Measurements from ENCODE around the gene CACNB3.
A peak's percentile ranks its signal among the peaks of the same experiment; 100 is the strongest.
"Not testable (repeated sequence)": the region's sequence is repeated elsewhere in the genome, so short reads cannot be mapped to it uniquely, and the experiment has no call there.

Gene CACNB3

GRCh38 chr12:48857278-48857994 lies 39.1 kb downstream of the CACNB3 start:
- H2BK120ac ChIP-seq (ENCODE audit: low read depth, low read length), result no peak overlapping the region
- H3K4me2 ChIP-seq (ENCODE audit: low read length), result no peak overlapping the region
- no peak overlapping the region for H4K8ac ChIP-seq (ENCODE audit: low read depth, low read length)
- no peak overlapping the region for H3K23ac ChIP-seq (ENCODE audit: low read length)
- no peak overlapping the region for H4K5ac ChIP-seq (ENCODE audit: low read length)
- no peaks in the 10 kb centered on the region for H3K4me1 ChIP-seq (ENCODE audit: control insufficient read depth, low read depth, low read length)
- H3K27ac ChIP-seq (ENCODE audit: low read depth, low read length), result no peak overlapping the region
- no peak overlapping the region for H3K4me3 ChIP-seq (ENCODE audit: low read length)
- no peaks in the 10 kb centered on the region for H3K36me3 ChIP-seq (ENCODE audit: control insufficient read depth, insufficient read depth, low read length)
- H2BK15ac ChIP-seq (replicated peaks; ENCODE audit: low read depth), result no peak overlapping the region
- no peaks in the 10 kb centered on the region for H3K27me3 ChIP-seq (ENCODE audit: insufficient read depth, low read length, poor library complexity)
- WGBS (ENCODE audit: extremely low coverage, insufficient coverage, low lambda C conversion rate), result no CpG with 5 or more reads among the region's 13 CpGs
- H3K18ac ChIP-seq (ENCODE audit: low read length), result no peak overlapping the region
- no peak overlapping the region for H3K4ac ChIP-seq (ENCODE audit: low read depth, low read length)
- H2BK5ac ChIP-seq (ENCODE audit: low read length), result no peak overlapping the region
- H2AK5ac ChIP-seq (ENCODE audit: low read length), result no peak overlapping the region
- peak overlapping the region; percentile 15 for H3K56ac ChIP-seq (ENCODE audit: low read length)
- no peak overlapping the region for H3K9ac ChIP-seq (ENCODE audit: low read length)
- H3K79me2 ChIP-seq (ENCODE audit: control insufficient read depth, insufficient read depth, low read length), result no peaks in the 10 kb centered on the region
- peak; percentile 22 for DNase-seq
- H3K79me1 ChIP-seq (ENCODE audit: low read length), result no peaks in the 10 kb centered on the region

- no CpG with 5 or more reads among the region's 8 CpGs for WGBS (ENCODE audit: extremely low coverage, insufficient coverage, low lambda C conversion rate)
- H3K27ac ChIP-seq (ENCODE audit: low read depth, low read length), result no peak overlapping the region
Observed at GRCh38 chr12:48858043-48858442, 39.7 kb downstream of the CACNB3 start.

GRCh38 chr12:48859607-48860006 lies 41.3 kb downstream of the CACNB3 start:
- no peak overlapping the region for H3K9ac ChIP-seq (ENCODE audit: low read length)
- H3K36me3 ChIP-seq (ENCODE audit: control insufficient read depth, insufficient read depth, low read length), result no peaks in the 10 kb centered on the region
- H3K4me3 ChIP-seq (ENCODE audit: low read length), result no peak overlapping the region
- no peak overlapping the region for H2BK120ac ChIP-seq (ENCODE audit: low read depth, low read length)
- no peaks in the 10 kb centered on the region for H3K27me3 ChIP-seq (ENCODE audit: insufficient read depth, low read length, poor library complexity)
- H3K18ac ChIP-seq (ENCODE audit: low read length), result no peak overlapping the region
- H4K5ac ChIP-seq (ENCODE audit: low read length), result no peak overlapping the region
- H3K4ac ChIP-seq (ENCODE audit: low read depth, low read length), result no peak overlapping the region
- H3K79me2 ChIP-seq (ENCODE audit: control insufficient read depth, insufficient read depth, low read length), result no peaks in the 10 kb centered on the region
- H2BK5ac ChIP-seq (ENCODE audit: low read length), result no peak overlapping the region
- no peak overlapping the region for H3K23ac ChIP-seq (ENCODE audit: low read length)
- H2BK15ac ChIP-seq (replicated peaks; ENCODE audit: low read depth), result no peak overlapping the region
- no peak overlapping the region for H4K8ac ChIP-seq (ENCODE audit: low read depth, low read length)
- no CpG with 5 or more reads among the region's 5 CpGs for WGBS (ENCODE audit: extremely low coverage, insufficient coverage, low lambda C conversion rate)
- H3K4me2 ChIP-seq (ENCODE audit: low read length), result no peak overlapping the region
- H3K27ac ChIP-seq (ENCODE audit: low read depth, low read length), result no peak overlapping the region
- no peak overlapping the region for H3K56ac ChIP-seq (ENCODE audit: low read length)
- H3K4me1 ChIP-seq (ENCODE audit: control insufficient read depth, low read depth, low read length), result no peaks in the 10 kb centered on the region
- no peaks in the 10 kb centered on the region for H3K79me1 ChIP-seq (ENCODE audit: low read length)
- no peak overlapping the region for H2AK5ac ChIP-seq (ENCODE audit: low read length)
- DNase-seq, result no peak

More at GRCh38 chr12:48858043-48858442, 39.7 kb downstream of the CACNB3 start:
- Histone ChIP-seq H3K23ac (ENCODE audit: low read length) (no peak overlapping the region), H3K4me1 (ENCODE audit: control insufficient read depth, low read depth, low read length) (no peaks in the 10 kb centered on the region), H4K5ac (ENCODE audit: low read length) (no peak overlapping the region), H3K36me3 (ENCODE audit: control insufficient read depth, insufficient read depth, low read length) (no peaks in the 10 kb centered on the region), H3K9ac (ENCODE audit: low read length) (no peak overlapping the region), H3K27me3 (ENCODE audit: insufficient read depth, low read length, poor library complexity) (no peaks in the 10 kb centered on the region), H4K8ac (ENCODE audit: low read depth, low read length) (no peak overlapping the region), H3K4me2 (ENCODE audit: low read length) (no peak overlapping the region), H3K4me3 (ENCODE audit: low read length) (no peak overlapping the region), H3K4ac (ENCODE audit: low read depth, low read length) (no peak overlapping the region), H3K79me2 (ENCODE audit: control insufficient read depth, insufficient read depth, low read length) (no peaks in the 10 kb centered on the region), H2BK5ac (ENCODE audit: low read length) (no peak overlapping the region), H2BK15ac (replicated peaks; ENCODE audit: low read depth) (no peak overlapping the region), H3K56ac (ENCODE audit: low read length) (no peak overlapping the region), H3K18ac (ENCODE audit: low read length) (no peak overlapping the region), H2BK120ac (ENCODE audit: low read depth, low read length) (no peak overlapping the region), H2AK5ac (ENCODE audit: low read length) (no peak overlapping the region), H3K79me1 (ENCODE audit: low read length) (no peaks in the 10 kb centered on the region)
- no peak for DNase-seq

- H3K18ac ChIP-seq (ENCODE audit: low read length); H2BK5ac ChIP-seq (ENCODE audit: low read length); H3K4me3 ChIP-seq (ENCODE audit: low read length); H2AK5ac ChIP-seq (ENCODE audit: low read length); H4K5ac ChIP-seq (ENCODE audit: low read length); H3K4me1 ChIP-seq (ENCODE audit: control insufficient read depth, low read depth, low read length); H2BK15ac ChIP-seq (replicated peaks; ENCODE audit: low read depth); H3K4me2 ChIP-seq (ENCODE audit: low read length); H4K8ac ChIP-seq (ENCODE audit: low read depth, low read length); H3K23ac ChIP-seq (ENCODE audit: low read length); H3K79me1 ChIP-seq (ENCODE audit: low read length); H3K27me3 ChIP-seq (ENCODE audit: insufficient read depth, low read length, poor library complexity); H3K79me2 ChIP-seq (ENCODE audit: control insufficient read depth, insufficient read depth, low read length); H3K36me3 ChIP-seq (ENCODE audit: control insufficient read depth, insufficient read depth, low read length); H3K4ac ChIP-seq (ENCODE audit: low read depth, low read length); H3K27ac ChIP-seq (ENCODE audit: low read depth, low read length); H3K56ac ChIP-seq (ENCODE audit: low read length); H3K9ac ChIP-seq (ENCODE audit: low read length); H2BK120ac ChIP-seq (ENCODE audit: low read depth, low read length); DNase-seq: not testable (repeated sequence)
- no CpG with 5 or more reads among the region's 5 CpGs for WGBS (ENCODE audit: extremely low coverage, insufficient coverage, low lambda C conversion rate)
Observed at GRCh38 chr12:48860236-48860635, 41.9 kb downstream of the CACNB3 start.

GRCh38 chr12:48861111-48861510 lies 42.8 kb downstream of the CACNB3 start:
- no peak overlapping the region for H3K4ac ChIP-seq (ENCODE audit: low read depth, low read length)
- H3K4me3 ChIP-seq (ENCODE audit: low read length), result no peak overlapping the region
- no peak overlapping the region for H2BK5ac ChIP-seq (ENCODE audit: low read length)
- no peak overlapping the region for H2AK5ac ChIP-seq (ENCODE audit: low read length)
- H3K79me2 ChIP-seq (ENCODE audit: control insufficient read depth, insufficient read depth, low read length), result no peaks in the 10 kb centered on the region
- no peak overlapping the region for H2BK15ac ChIP-seq (replicated peaks; ENCODE audit: low read depth)
- no peak overlapping the region for H3K56ac ChIP-seq (ENCODE audit: low read length)
- H3K18ac ChIP-seq (ENCODE audit: low read length), result no peak overlapping the region
- no CpG with 5 or more reads among the region's 2 CpGs for WGBS (ENCODE audit: extremely low coverage, insufficient coverage, low lambda C conversion rate)
- no peak overlapping the region for H3K4me2 ChIP-seq (ENCODE audit: low read length)
- H2BK120ac ChIP-seq (ENCODE audit: low read depth, low read length), result no peak overlapping the region
- H3K27ac ChIP-seq (ENCODE audit: low read depth, low read length), result no peak overlapping the region
- no peak overlapping the region for H3K23ac ChIP-seq (ENCODE audit: low read length)
- H3K9ac ChIP-seq (ENCODE audit: low read length), result no peak overlapping the region
- no peaks in the 10 kb centered on the region for H3K27me3 ChIP-seq (ENCODE audit: insufficient read depth, low read length, poor library complexity)
- no peaks in the 10 kb centered on the region for H3K36me3 ChIP-seq (ENCODE audit: control insufficient read depth, insufficient read depth, low read length)
- H4K5ac ChIP-seq (ENCODE audit: low read length), result no peak overlapping the region
- DNase-seq, result no peak
- H4K8ac ChIP-seq (ENCODE audit: low read depth, low read length), result no peak overlapping the region
- no peaks in the 10 kb centered on the region for H3K4me1 ChIP-seq (ENCODE audit: control insufficient read depth, low read depth, low read length)
- no peaks in the 10 kb centered on the region for H3K79me1 ChIP-seq (ENCODE audit: low read length)

GRCh38 chr12:48862760-48863159 lies 44.5 kb downstream of the CACNB3 start:
- Histone ChIP-seq H4K5ac (ENCODE audit: low read length) (no peak overlapping the region), H3K4me2 (ENCODE audit: low read length) (no peak overlapping the region), H2BK5ac (ENCODE audit: low read length) (no peak overlapping the region)

More at GRCh38 chr12:48862760-48863159, 44.5 kb downstream of the CACNB3 start:
- H3K4me1 ChIP-seq (ENCODE audit: control insufficient read depth, low read depth, low read length), result no peaks in the 10 kb centered on the region
- no peaks in the 10 kb centered on the region for H3K36me3 ChIP-seq (ENCODE audit: control insufficient read depth, insufficient read depth, low read length)
- H4K8ac ChIP-seq (ENCODE audit: low read depth, low read length), result no peak overlapping the region
- no peak overlapping the region for H2BK15ac ChIP-seq (replicated peaks; ENCODE audit: low read depth)
- no peak overlapping the region for H3K23ac ChIP-seq (ENCODE audit: low read length)
- H3K79me1 ChIP-seq (ENCODE audit: low read length), result no peaks in the 10 kb centered on the region
- no peak overlapping the region for H3K4me3 ChIP-seq (ENCODE audit: low read length)
- H3K56ac ChIP-seq (ENCODE audit: low read length), result no peak overlapping the region
- H3K79me2 ChIP-seq (ENCODE audit: control insufficient read depth, insufficient read depth, low read length), result no peaks in the 10 kb centered on the region
- no peaks in the 10 kb centered on the region for H3K27me3 ChIP-seq (ENCODE audit: insufficient read depth, low read length, poor library complexity)
- H3K27ac ChIP-seq (ENCODE audit: low read depth, low read length), result no peak overlapping the region
- no peak overlapping the region for H3K9ac ChIP-seq (ENCODE audit: low read length)
- no CpG with 5 or more reads among the region's 5 CpGs for WGBS (ENCODE audit: extremely low coverage, insufficient coverage, low lambda C conversion rate)
- no peak for DNase-seq
- no peak overlapping the region for H3K4ac ChIP-seq (ENCODE audit: low read depth, low read length)
- no peak overlapping the region for H2AK5ac ChIP-seq (ENCODE audit: low read length)
- no peak overlapping the region for H3K18ac ChIP-seq (ENCODE audit: low read length)
- H2BK120ac ChIP-seq (ENCODE audit: low read depth, low read length), result no peak overlapping the region
